GM18873 (cell line): ENCODE data around the gene ZMYM4.
"Not testable (repeated sequence)": the region's sequence is repeated elsewhere in the genome, so short reads cannot be mapped to it uniquely, and the experiment has no call there.

Experiments used
- ATAC-seq: cut with Tn5 transposase; IDR thresholded peaks from one replicate; pipeline ENCODE4 v1.9.1; 2021; ENCODE audit warnings: mild to moderate bottlenecking, moderate library complexity, moderate number of reproducible peaks; ENCODE audit not compliant: unreplicated experiment, low FRiP score

ZMYM4 gene

GRCh38 chr1:35319988-35320713 lies 51.6 kb downstream of the ZMYM4 start:
- no peak for ATAC-seq

GRCh38 chr1:35320937-35321336 lies 52.4 kb downstream of the ZMYM4 start:
- ATAC-seq = no peak

GRCh38 chr1:35324486-35324885 lies 56.0 kb downstream of the ZMYM4 start:
- ATAC-seq = no peak

- ATAC-seq = no peak
These were observed 57.8 kb downstream of the ZMYM4 start for GRCh38 chr1:35326246-35326866.

GRCh38 chr1:35331618-35332017 lies 63.1 kb downstream of the ZMYM4 start:
- ATAC-seq = not testable (repeated sequence)

- no peak for ATAC-seq
These were observed 66.0 kb downstream of the ZMYM4 start for GRCh38 chr1:35334485-35334884.

GRCh38 chr1:35340519-35340918 lies 72.0 kb downstream of the ZMYM4 start:
- no peak for ATAC-seq

- no peak for ATAC-seq
These were observed 77.0 kb downstream of the ZMYM4 start for GRCh38 chr1:35345439-35345981.

- ATAC-seq = no peak
These were observed 82.4 kb downstream of the ZMYM4 start for GRCh38 chr1:35350872-35351271.

- ATAC-seq = no peak
These were observed 91.5 kb downstream of the ZMYM4 start for GRCh38 chr1:35359995-35360394.

GRCh38 chr1:35361638-35362037 lies 93.1 kb downstream of the ZMYM4 start:
- no peak for ATAC-seq

- ATAC-seq = no peak
These were observed 96.2 kb downstream of the ZMYM4 start for GRCh38 chr1:35364741-35365140.

GRCh38 chr1:35367914-35368313 lies 99.4 kb downstream of the ZMYM4 start:
- no peak for ATAC-seq

- no peak for ATAC-seq
These were observed 101.6 kb downstream of the ZMYM4 start for GRCh38 chr1:35369922-35370671.

GRCh38 chr1:35371506-35371905 lies 103.0 kb downstream of the ZMYM4 start:
- no peak for ATAC-seq

GRCh38 chr1:35377555-35377954 lies 109.0 kb downstream of the ZMYM4 start:
- no peak for ATAC-seq

GRCh38 chr1:35379317-35380000 lies 111.0 kb downstream of the ZMYM4 start:
- no peak for ATAC-seq

- ATAC-seq = not testable (repeated sequence)
These were observed 111.6 kb downstream of the ZMYM4 start for GRCh38 chr1:35380111-35380510.

- no peak for ATAC-seq
These were observed 113.6 kb downstream of the ZMYM4 start for GRCh38 chr1:35382107-35382506.

- ATAC-seq = no peak
These were observed 117.8 kb downstream of the ZMYM4 start for GRCh38 chr1:35386290-35386689.

- no peak for ATAC-seq
These were observed 118.5 kb downstream of the ZMYM4 start for GRCh38 chr1:35386959-35387358.
